ENCODE data around the gene NCOA7. TPM values are rescaled to one million over a fixed set of nuclear protein-coding genes. Genes with fewer than 3 reads are reported as not detected.
A peak's percentile ranks its signal among the peaks of the same experiment; 100 is the strongest.

Gene NCOA7
- total and polyA plus RNA-seq, 4 donors, result 39.6 to 113 (median 48.8) TPM

DNA sequence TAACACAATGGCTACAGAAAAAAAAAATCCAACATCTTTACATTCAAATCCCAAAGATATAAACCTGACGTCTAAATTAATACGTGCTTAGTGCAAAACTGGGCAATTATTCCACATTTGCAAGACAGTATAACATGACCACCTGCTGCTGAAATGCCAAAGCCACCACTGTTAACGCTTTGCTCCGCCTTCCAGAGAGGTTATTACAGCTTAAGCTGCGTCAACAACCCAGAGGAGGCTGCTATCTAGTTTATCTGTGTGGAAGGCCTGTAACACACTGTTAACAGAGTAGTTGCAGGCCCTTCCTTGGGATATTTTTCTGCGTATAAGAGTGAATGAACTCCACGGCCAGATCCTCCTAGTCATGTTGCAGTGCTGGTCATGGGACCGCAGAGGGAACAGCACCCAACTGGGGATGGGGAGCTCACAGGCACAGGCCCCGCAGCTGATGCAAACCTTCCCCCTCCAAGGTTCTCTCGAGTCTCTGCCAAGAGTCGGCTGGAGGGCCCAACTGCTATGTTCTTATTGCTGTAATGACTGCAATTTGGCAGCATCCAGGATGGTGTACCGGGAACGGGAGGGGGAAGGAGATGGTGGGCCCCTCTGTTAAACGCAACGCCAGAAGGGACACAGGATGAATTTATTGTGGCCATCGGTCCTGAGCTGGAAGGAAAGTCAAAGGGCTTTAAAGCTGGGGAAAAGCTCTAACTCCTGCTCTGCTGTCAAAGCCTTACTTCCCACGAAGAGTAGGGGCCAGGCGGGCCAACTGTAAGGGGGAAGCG, 993 bp upstream of the NCOA7 start:
- Histone ChIP-seq H3K27ac (ENCODE audit: low read depth, low read length) (peak overlapping the region; percentile 98), H3K36me3 (ENCODE audit: control insufficient read depth, insufficient read depth, low read length) (no peaks in the 10 kb centered on the region), H3K4me3 (ENCODE audit: low read depth, low read length) (peak overlapping the region; percentile 93), H3K9me3 (ENCODE audit: control insufficient read depth, insufficient read depth, low read length) (no peaks in the 10 kb centered on the region), H3K27me3 (ENCODE audit: control insufficient read depth, insufficient read depth, low read length) (no peaks in the 10 kb centered on the region), H3K4me1 (ENCODE audit: control insufficient read depth, insufficient read depth, low read length) (peaks cover 11% of the 10 kb centered on the region)
- DNase-seq (ENCODE audit: low read depth in 4 of 6, low spot score in 6 of 6), result peak in 5 of 6 donors; percentile 32 to 90 (median 50)
- 7% methylated on average over 18 of the region's 19 CpGs for WGBS (ENCODE audit: insufficient coverage)

DNA sequence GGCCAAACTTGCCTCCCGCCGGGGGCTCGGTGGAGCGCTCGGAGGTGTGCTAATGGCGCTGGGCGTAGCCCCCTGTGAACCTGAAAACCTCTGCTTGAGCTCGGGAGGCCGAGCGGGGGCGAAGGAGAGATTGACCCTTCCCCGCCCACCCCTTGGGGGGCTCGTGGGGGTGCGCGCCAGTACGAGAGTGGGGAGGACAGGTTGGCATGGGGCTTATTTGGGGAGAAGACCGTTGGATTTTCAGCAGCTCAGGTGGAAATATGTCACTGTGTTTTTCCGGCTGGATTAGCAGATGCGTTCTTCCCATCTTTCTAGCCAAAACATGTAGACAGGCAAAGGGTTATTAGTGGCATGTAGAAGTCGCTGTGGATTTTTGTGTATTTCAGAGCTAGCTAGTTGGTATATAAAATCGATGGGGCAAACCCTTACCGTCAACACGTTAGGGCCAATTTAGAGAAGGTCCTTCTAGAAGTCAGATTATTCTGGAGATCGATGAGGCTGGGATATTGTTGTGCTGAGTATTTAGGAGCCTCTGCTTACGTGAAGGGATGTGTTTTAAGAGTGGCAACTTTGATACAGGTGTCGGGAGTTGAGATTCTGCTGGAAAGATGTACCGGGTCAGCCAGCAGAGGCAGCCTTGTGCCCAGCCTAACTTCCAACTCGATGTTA, 525 bp downstream of the NCOA7 start:
- DNase-seq (ENCODE audit: low read depth in 4 of 6, low spot score in 6 of 6), result peak; percentile 19 to 88 (median 58)
- Histone ChIP-seq H3K27ac (ENCODE audit: low read depth, low read length) (peak overlapping the region; percentile 98), H3K9me3 (ENCODE audit: control insufficient read depth, insufficient read depth, low read length) (no peaks in the 10 kb centered on the region), H3K4me3 (ENCODE audit: low read depth, low read length) (peak overlapping the region; percentile 93), H3K4me1 (ENCODE audit: control insufficient read depth, insufficient read depth, low read length) (peaks cover 11% of the 10 kb centered on the region), H3K27me3 (ENCODE audit: control insufficient read depth, insufficient read depth, low read length) (no peaks in the 10 kb centered on the region), H3K36me3 (ENCODE audit: control insufficient read depth, insufficient read depth, low read length) (no peaks in the 10 kb centered on the region)
- 0% methylated on average over 24 of the region's 28 CpGs for whole genome bisulfite sequencing (ENCODE audit: insufficient coverage)

DNA sequence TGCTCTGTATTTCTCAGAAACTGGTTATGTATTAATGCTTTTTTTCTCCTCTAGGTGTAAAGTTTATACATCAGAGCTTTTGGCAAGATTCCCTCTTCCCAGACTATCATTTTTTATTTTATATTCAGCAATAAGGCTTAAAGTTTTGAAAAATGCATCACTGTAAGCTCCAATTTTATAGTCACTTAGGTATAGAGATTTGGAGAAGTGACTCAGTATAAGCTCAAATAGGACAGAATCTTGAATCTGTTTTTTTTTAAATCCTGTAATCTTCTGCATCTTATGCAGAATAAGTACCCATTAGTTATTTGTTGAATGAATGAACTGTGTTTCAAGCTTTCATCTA, 1.0 kb downstream of the NCOA7 start:
- no peaks in the 10 kb centered on the region for H3K27me3 ChIP-seq (ENCODE audit: control insufficient read depth, insufficient read depth, low read length)
- no peak overlapping the region for H3K27ac ChIP-seq (ENCODE audit: low read depth, low read length)
- peak overlapping the region; percentile 93 for H3K4me3 ChIP-seq (ENCODE audit: low read depth, low read length)
- H3K4me1 ChIP-seq (ENCODE audit: control insufficient read depth, insufficient read depth, low read length), result peaks cover 11% of the 10 kb centered on the region
- no peaks in the 10 kb centered on the region for H3K36me3 ChIP-seq (ENCODE audit: control insufficient read depth, insufficient read depth, low read length)
- no peaks in the 10 kb centered on the region for H3K9me3 ChIP-seq (ENCODE audit: control insufficient read depth, insufficient read depth, low read length)
- no peak for DNase-seq (ENCODE audit: low read depth in 4 of 6, low spot score in 6 of 6)

DNA sequence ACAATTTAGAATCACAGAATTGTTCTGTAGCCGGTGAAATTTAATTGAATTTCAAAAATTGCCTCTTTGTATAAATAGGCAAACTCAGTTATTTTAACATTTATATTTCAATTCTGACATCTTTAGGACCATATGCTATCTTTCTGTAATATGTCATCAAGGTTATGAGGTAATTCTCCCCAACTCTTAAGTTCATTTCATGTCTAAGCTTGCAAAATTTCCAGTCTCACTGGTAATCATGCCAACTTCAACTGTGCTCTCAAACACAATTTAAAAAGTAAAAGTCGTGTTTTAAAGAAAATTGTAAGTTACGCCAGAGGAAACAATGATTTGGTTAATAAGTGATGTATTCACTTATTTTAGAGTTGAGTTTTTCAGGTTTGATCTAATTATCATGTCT, 1.4 kb downstream of the NCOA7 start:
- H3K4me3 ChIP-seq (ENCODE audit: low read depth, low read length), result peak overlapping the region; percentile 93
- H3K36me3 ChIP-seq (ENCODE audit: control insufficient read depth, insufficient read depth, low read length), result no peaks in the 10 kb centered on the region
- H3K27ac ChIP-seq (ENCODE audit: low read depth, low read length), result no peak overlapping the region
- peaks cover 11% of the 10 kb centered on the region for H3K4me1 ChIP-seq (ENCODE audit: control insufficient read depth, insufficient read depth, low read length)
- DNase-seq (ENCODE audit: low read depth in 4 of 6, low spot score in 6 of 6), result no peak
- no peaks in the 10 kb centered on the region for H3K27me3 ChIP-seq (ENCODE audit: control insufficient read depth, insufficient read depth, low read length)
- no peaks in the 10 kb centered on the region for H3K9me3 ChIP-seq (ENCODE audit: control insufficient read depth, insufficient read depth, low read length)
- no CpG with 5 or more reads among the region's 3 CpGs for WGBS (ENCODE audit: insufficient coverage)

DNA sequence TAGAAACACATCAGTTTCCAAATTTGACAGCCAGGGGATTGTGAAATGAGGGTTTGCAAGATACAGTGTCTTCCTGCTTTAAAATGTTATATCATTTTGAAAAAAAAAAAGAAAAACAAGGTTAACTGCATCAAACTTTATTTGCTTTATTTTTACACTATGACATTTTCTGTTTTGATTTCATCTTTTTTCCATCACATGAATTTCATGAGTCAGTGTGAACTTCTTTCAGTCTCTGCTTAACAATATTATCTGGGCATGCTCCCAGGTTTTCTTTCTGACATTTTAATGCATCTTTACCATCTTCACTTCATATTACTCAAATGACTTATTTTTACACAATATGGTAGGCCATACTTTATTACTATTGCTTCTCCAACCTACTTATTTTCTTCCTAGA, 1.9 kb downstream of the NCOA7 start:
- peaks cover 11% of the 10 kb centered on the region for H3K4me1 ChIP-seq (ENCODE audit: control insufficient read depth, insufficient read depth, low read length)
- H3K27me3 ChIP-seq (ENCODE audit: control insufficient read depth, insufficient read depth, low read length), result no peaks in the 10 kb centered on the region
- no peak overlapping the region for H3K4me3 ChIP-seq (ENCODE audit: low read depth, low read length)
- no peak for DNase-seq (ENCODE audit: low read depth in 4 of 6, low spot score in 6 of 6)
- H3K9me3 ChIP-seq (ENCODE audit: control insufficient read depth, insufficient read depth, low read length), result no peaks in the 10 kb centered on the region
- no peak overlapping the region for H3K27ac ChIP-seq (ENCODE audit: low read depth, low read length)
- H3K36me3 ChIP-seq (ENCODE audit: control insufficient read depth, insufficient read depth, low read length), result no peaks in the 10 kb centered on the region

DNA sequence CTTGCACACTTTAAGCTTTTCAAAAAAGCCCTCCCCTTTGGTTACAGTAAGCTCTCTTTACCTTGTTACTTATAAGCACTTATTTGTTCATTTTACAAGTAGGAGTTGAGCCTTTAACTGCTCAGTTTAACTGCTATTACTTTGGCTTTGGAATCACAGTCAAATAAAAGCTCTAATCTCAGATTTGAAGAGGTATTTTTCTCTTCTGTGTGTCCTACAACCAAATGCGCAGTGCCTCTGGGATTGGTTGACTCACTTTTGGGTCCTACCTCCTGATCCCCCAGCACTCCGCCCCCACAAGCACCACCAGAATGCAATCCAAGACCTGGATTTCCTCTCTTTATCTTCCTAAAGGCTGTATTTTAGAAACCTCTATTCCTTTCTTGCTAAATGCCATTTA, 2.5 kb downstream of the NCOA7 start:
- Histone ChIP-seq H3K27ac (ENCODE audit: low read depth, low read length) (peak overlapping the region; percentile 20), H3K4me3 (ENCODE audit: low read depth, low read length) (no peak overlapping the region), H3K36me3 (ENCODE audit: control insufficient read depth, insufficient read depth, low read length) (no peaks in the 10 kb centered on the region), H3K27me3 (ENCODE audit: control insufficient read depth, insufficient read depth, low read length) (no peaks in the 10 kb centered on the region), H3K4me1 (ENCODE audit: control insufficient read depth, insufficient read depth, low read length) (peaks cover 11% of the 10 kb centered on the region), H3K9me3 (ENCODE audit: control insufficient read depth, insufficient read depth, low read length) (no peaks in the 10 kb centered on the region)
- 82% methylated on average over 2 of the region's 2 CpGs for WGBS (ENCODE audit: insufficient coverage)
- no peak for DNase-seq (ENCODE audit: low read depth in 4 of 6, low spot score in 6 of 6)

DNA sequence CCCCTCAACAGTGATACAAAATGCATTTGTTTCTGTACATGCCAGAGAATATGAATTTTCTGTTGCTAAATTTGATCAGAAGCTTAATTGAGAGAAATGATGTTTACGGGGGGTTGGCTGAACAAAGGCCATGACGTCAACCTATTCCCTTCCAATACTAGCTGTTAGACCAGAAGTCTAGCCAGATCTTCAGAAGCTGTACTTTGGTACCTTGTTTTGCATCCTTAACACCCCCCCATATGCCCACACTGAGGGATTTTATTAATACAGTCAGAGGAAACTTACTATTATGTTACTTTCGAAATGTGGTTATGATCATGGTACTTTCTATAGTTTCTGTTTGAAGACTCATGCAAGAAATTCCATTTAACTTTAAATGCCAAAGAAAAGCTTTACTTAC, 3.1 kb downstream of the NCOA7 start:
- no peak for DNase-seq (ENCODE audit: low read depth in 4 of 6, low spot score in 6 of 6)
- Histone ChIP-seq H3K27ac (ENCODE audit: low read depth, low read length) (no peak overlapping the region), H3K27me3 (ENCODE audit: control insufficient read depth, insufficient read depth, low read length) (no peaks in the 10 kb centered on the region), H3K4me1 (ENCODE audit: control insufficient read depth, insufficient read depth, low read length) (peaks cover 11% of the 10 kb centered on the region), H3K4me3 (ENCODE audit: low read depth, low read length) (no peak overlapping the region), H3K9me3 (ENCODE audit: control insufficient read depth, insufficient read depth, low read length) (no peaks in the 10 kb centered on the region), H3K36me3 (ENCODE audit: control insufficient read depth, insufficient read depth, low read length) (no peaks in the 10 kb centered on the region)
- no CpG with 5 or more reads among the region's 3 CpGs for WGBS (ENCODE audit: insufficient coverage)

DNA sequence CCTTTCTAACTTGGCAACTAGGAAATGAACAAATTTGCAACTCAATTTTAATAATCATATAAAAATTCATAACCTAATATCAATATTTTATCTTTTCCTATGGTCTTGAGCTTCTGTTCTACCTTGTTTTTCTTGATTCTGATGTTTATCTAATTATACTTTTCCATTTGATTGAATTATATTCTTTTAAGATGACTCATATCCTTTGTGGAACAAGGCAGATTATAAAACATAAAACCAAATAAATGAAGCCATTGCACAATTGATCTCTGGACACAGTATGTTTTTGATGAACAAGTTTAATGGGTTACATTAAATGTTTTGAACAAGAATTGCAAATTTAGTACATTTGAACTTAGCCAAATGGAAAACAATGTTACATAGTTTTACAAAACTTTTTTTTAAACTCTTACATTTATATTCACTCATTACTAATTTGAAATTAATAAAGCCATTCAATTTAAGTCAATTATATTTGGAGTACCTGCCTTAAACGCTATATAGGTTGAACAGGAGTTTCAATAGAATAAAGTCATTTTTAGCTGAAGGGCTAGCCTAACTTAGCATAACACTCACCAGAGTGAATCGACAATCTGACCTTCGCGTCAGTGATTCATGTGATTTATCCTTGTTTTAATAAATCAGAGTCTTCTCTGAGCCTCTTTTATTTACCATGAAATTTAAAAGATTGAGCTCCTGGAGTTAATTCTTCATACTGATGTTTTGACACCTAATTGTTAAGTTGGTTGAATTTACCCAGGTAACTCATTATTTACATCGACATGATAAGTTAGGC, 3.8 kb downstream of the NCOA7 start:
- DNase-seq (ENCODE audit: low read depth in 4 of 6, low spot score in 6 of 6), result no peak
- H3K4me3 ChIP-seq (ENCODE audit: low read depth, low read length), result no peak overlapping the region
- no peaks in the 10 kb centered on the region for H3K27me3 ChIP-seq (ENCODE audit: control insufficient read depth, insufficient read depth, low read length)
- H3K36me3 ChIP-seq (ENCODE audit: control insufficient read depth, insufficient read depth, low read length), result no peaks in the 10 kb centered on the region
- peaks cover 7% of the 10 kb centered on the region for H3K4me1 ChIP-seq (ENCODE audit: control insufficient read depth, insufficient read depth, low read length)
- WGBS (ENCODE audit: insufficient coverage), result no CpG with 5 or more reads among the region's 5 CpGs
- no peaks in the 10 kb centered on the region for H3K9me3 ChIP-seq (ENCODE audit: control insufficient read depth, insufficient read depth, low read length)
- no peak overlapping the region for H3K27ac ChIP-seq (ENCODE audit: low read depth, low read length)

DNA sequence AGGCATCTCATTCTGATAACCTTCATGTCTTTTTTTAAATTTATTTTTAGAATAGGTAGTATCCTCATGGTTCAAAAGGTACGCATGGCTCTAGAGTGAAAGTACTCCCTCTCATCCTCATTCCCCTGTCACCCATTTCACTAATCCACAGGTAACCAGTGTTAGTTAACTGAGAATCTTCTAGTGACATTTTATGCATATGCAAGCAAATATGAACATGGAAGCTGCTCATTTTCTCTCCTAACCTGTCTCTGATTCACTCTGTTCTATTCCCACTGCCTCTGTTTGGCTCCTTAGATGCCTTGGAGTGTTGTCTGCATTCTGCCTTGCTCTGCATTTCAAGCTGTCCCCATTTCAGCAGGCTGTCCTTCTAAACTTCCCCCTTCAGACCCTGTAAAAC, 4.5 kb downstream of the NCOA7 start:
- Histone ChIP-seq H3K27me3 (ENCODE audit: control insufficient read depth, insufficient read depth, low read length) (no peaks in the 10 kb centered on the region), H3K36me3 (ENCODE audit: control insufficient read depth, insufficient read depth, low read length) (no peaks in the 10 kb centered on the region), H3K27ac (ENCODE audit: low read depth, low read length) (no peak overlapping the region), H3K9me3 (ENCODE audit: control insufficient read depth, insufficient read depth, low read length) (no peaks in the 10 kb centered on the region), H3K4me1 (ENCODE audit: control insufficient read depth, insufficient read depth, low read length) (no peaks in the 10 kb centered on the region), H3K4me3 (ENCODE audit: low read depth, low read length) (no peak overlapping the region)
- DNase-seq (ENCODE audit: low read depth in 4 of 6, low spot score in 6 of 6), result no peak
- WGBS (ENCODE audit: insufficient coverage), result no CpG with 5 or more reads among the region's 1 CpG
